ENCODE results near the gene GNPTG. TPM values are rescaled to one million over a fixed set of nuclear protein-coding genes. Genes with fewer than 3 reads are reported as not detected.

Gene GNPTG
- total and polyA plus RNA-seq, 9 of the 15 experiments (the other 6 are each of a cell fraction or from before 2014, with no cell fraction given), result 0.69 to 33.3 (median 13.6) TPM

DNA sequence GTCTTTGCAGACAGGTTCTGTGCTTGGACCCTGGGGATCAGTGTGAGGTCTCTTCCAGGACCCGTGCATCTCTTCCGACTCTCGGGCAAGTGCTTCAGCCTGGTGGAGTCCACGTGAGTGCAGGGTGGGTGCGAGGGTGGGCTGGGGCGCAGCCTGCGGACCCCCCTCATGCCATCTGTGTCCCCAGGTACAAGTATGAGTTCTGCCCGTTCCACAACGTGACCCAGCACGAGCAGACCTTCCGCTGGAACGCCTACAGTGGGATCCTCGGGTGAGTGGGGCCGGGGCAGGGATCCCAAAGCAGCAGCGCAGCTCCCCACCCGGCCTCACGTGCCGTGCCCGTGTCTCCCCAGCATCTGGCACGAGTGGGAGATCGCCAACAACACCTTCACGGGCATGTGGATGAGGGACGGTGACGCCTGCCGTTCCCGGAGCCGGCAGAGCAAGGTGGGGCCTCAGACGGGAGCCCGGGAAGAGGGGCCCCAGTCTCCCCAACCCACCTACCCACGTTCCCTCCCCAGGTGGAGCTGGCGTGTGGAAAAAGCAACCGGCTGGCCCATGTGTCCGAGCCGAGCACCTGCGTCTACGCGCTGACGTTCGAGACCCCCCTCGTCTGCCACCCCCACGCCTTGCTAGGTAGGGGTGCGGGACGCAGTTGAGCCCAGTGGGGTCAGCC lies 10.1 kb downstream of the GNPTG start (continued):
- TF ChIP-seq L3MBTL2 (IDR thresholded peaks at IDR 0.05) (no peak), ZNF695 (CRISPR knock-in tag; IDR thresholded peaks at IDR 0.05) (no peak), HLTF (IDR thresholded peaks at IDR 0.05) (no peak), ZNF143 (CRISPR knock-in tag; IDR thresholded peaks at IDR 0.05) (no peak), LARP7 (IDR thresholded peaks at IDR 0.05) (no peak), NFATC3 (IDR thresholded peaks at IDR 0.05) (no peak), MEF2D (tag; conservative IDR thresholded peaks at IDR 0.05; ENCODE audit: low read depth) (no peak), BHLHE40 (IDR thresholded peaks at IDR 0.05; ENCODE audit: low read length) (no peak), HDAC2 (IDR thresholded peaks at IDR 0.05) (no peak)
- TF ChIP-seq, protein P1, sequence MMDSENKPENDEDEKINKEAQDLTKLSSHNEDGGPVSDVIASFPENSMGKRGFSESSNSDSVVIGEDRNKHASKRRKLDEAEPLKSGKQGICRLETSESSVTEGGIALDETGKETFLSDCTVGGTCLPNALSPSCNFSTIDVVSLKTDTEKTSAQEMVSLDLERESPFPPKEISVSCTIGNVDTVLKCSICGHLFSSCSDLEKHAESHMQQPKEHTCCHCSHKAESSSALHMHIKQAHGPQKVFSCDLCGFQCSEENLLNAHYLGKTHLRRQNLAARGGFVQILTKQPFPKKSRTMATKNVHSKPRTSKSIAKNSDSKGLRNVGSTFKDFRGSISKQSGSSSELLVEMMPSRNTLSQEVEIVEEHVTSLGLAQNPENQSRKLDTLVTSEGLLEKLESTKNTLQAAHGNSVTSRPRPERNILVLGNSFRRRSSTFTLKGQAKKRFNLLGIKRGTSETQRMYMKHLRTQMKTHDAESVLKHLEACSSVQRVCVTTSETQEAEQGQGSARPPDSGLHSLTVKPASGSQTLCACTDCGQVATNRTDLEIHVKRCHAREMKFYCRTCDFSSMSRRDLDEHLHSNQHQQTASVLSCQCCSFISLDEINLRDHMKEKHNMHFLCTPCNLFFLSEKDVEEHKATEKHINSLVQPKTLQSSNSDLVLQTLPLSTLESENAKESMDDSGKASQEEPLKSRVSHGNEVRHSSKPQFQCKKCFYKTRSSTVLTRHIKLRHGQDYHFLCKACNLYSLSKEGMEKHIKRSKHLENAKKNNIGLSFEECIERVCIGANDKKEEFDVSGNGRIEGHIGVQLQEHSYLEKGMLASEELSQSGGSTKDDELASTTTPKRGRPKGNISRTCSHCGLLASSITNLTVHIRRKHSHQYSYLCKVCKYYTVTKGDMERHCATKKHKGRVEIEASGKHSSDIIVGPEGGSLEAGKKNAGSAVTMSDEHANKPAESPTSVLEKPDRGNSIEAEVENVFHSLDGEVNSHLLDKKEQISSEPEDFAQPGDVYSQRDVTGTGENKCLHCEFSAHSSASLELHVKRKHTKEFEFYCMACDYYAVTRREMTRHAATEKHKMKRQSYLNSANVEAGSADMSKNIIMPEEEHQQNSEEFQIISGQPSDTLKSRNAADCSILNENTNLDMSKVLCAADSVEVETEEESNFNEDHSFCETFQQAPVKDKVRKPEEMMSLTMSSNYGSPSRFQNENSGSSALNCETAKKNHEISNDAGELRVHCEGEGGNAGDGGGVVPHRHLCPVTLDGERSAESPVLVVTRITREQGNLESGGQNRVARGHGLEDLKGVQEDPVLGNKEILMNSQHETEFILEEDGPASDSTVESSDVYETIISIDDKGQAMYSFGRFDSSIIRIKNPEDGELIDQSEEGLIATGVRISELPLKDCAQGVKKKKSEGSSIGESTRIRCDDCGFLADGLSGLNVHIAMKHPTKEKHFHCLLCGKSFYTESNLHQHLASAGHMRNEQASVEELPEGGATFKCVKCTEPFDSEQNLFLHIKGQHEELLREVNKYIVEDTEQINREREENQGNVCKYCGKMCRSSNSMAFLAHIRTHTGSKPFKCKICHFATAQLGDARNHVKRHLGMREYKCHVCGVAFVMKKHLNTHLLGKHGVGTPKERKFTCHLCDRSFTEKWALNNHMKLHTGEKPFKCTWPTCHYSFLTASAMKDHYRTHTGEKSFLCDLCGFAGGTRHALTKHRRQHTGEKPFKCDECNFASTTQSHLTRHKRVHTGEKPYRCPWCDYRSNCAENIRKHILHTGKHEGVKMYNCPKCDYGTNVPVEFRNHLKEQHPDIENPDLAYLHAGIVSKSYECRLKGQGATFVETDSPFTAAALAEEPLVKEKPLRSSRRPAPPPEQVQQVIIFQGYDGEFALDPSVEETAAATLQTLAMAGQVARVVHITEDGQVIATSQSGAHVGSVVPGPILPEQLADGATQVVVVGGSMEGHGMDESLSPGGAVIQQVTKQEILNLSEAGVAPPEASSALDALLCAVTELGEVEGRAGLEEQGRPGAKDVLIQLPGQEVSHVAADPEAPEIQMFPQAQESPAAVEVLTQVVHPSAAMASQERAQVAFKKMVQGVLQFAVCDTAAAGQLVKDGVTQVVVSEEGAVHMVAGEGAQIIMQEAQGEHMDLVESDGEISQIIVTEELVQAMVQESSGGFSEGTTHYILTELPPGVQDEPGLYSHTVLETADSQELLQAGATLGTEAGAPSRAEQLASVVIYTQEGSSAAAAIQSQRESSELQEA (IDR thresholded peaks at IDR 0.05; ENCODE audit: low read depth), result no peak
- TF ChIP-seq, protein P2, sequence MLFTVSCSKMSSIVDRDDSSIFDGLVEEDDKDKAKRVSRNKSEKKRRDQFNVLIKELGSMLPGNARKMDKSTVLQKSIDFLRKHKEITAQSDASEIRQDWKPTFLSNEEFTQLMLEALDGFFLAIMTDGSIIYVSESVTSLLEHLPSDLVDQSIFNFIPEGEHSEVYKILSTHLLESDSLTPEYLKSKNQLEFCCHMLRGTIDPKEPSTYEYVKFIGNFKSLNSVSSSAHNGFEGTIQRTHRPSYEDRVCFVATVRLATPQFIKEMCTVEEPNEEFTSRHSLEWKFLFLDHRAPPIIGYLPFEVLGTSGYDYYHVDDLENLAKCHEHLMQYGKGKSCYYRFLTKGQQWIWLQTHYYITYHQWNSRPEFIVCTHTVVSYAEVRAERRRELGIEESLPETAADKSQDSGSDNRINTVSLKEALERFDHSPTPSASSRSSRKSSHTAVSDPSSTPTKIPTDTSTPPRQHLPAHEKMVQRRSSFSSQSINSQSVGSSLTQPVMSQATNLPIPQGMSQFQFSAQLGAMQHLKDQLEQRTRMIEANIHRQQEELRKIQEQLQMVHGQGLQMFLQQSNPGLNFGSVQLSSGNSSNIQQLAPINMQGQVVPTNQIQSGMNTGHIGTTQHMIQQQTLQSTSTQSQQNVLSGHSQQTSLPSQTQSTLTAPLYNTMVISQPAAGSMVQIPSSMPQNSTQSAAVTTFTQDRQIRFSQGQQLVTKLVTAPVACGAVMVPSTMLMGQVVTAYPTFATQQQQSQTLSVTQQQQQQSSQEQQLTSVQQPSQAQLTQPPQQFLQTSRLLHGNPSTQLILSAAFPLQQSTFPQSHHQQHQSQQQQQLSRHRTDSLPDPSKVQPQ (CRISPR knock-in tag; IDR thresholded peaks at IDR 0.05; ENCODE audit: borderline replicate concordance), result no peak
- TF ChIP-seq, protein P3, sequence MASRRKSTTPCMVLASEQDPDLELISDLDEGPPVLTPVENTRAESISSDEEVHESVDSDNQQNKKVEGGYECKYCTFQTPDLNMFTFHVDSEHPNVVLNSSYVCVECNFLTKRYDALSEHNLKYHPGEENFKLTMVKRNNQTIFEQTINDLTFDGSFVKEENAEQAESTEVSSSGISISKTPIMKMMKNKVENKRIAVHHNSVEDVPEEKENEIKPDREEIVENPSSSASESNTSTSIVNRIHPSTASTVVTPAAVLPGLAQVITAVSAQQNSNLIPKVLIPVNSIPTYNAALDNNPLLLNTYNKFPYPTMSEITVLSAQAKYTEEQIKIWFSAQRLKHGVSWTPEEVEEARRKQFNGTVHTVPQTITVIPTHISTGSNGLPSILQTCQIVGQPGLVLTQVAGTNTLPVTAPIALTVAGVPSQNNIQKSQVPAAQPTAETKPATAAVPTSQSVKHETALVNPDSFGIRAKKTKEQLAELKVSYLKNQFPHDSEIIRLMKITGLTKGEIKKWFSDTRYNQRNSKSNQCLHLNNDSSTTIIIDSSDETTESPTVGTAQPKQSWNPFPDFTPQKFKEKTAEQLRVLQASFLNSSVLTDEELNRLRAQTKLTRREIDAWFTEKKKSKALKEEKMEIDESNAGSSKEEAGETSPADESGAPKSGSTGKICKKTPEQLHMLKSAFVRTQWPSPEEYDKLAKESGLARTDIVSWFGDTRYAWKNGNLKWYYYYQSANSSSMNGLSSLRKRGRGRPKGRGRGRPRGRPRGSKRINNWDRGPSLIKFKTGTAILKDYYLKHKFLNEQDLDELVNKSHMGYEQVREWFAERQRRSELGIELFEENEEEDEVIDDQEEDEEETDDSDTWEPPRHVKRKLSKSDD (conservative IDR thresholded peaks at IDR 0.05; ENCODE audit: low read length), result no peak
- TF ChIP-seq, protein P4, sequence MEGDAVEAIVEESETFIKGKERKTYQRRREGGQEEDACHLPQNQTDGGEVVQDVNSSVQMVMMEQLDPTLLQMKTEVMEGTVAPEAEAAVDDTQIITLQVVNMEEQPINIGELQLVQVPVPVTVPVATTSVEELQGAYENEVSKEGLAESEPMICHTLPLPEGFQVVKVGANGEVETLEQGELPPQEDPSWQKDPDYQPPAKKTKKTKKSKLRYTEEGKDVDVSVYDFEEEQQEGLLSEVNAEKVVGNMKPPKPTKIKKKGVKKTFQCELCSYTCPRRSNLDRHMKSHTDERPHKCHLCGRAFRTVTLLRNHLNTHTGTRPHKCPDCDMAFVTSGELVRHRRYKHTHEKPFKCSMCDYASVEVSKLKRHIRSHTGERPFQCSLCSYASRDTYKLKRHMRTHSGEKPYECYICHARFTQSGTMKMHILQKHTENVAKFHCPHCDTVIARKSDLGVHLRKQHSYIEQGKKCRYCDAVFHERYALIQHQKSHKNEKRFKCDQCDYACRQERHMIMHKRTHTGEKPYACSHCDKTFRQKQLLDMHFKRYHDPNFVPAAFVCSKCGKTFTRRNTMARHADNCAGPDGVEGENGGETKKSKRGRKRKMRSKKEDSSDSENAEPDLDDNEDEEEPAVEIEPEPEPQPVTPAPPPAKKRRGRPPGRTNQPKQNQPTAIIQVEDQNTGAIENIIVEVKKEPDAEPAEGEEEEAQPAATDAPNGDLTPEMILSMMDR (IDR thresholded peaks at IDR 0.05 in 2 of 3, conservative IDR thresholded peaks at IDR 0.05 in 1 of 3; ENCODE audit: insufficient read depth in 2 of 3, low read depth in 1 of 3, low read length in 3 of 3), result no peak
